Hippocampal formation (tissue), 2 donors: ENCODE results near the gene FBN2.
"Not testable (repeated sequence)": the region's sequence is repeated elsewhere in the genome, so short reads cannot be mapped to it uniquely, and the experiment has no call there.

Experiments
- DNase-seq, 2 donors: peaks; one replicate each; lab custom pipeline; 2025; lab: John Stamatoyannopoulos, UW

Gene FBN2

GRCh38 chr5:128362370-128362769, 175.7 kb downstream of the FBN2 start:
- DNase-seq: no peak

GRCh38 chr5:128358826-128359225, 179.2 kb downstream of the FBN2 start:
- no peak for DNase-seq

GRCh38 chr5:128357226-128357625, 180.8 kb downstream of the FBN2 start:
- DNase-seq: no peak

- no peak for DNase-seq
These were observed 182.1 kb downstream of the FBN2 start for GRCh38 chr5:128355961-128356360.

- no peak for DNase-seq
These were observed 184.5 kb downstream of the FBN2 start for GRCh38 chr5:128353441-128354107.

GRCh38 chr5:128350705-128351104, 187.3 kb downstream of the FBN2 start:
- DNase-seq: no peak

GRCh38 chr5:128349044-128349858, 188.8 kb downstream of the FBN2 start:
- DNase-seq: no peak

- no peak for DNase-seq
These were observed 192.0 kb downstream of the FBN2 start for GRCh38 chr5:128346038-128346437.

- no peak for DNase-seq
These were observed 192.8 kb downstream of the FBN2 start for GRCh38 chr5:128345247-128345646.

GRCh38 chr5:128343168-128343567, 194.9 kb downstream of the FBN2 start:
- no peak for DNase-seq

- no peak for DNase-seq
These were observed 197.0 kb downstream of the FBN2 start for GRCh38 chr5:128341056-128341455.

- no peak for DNase-seq
These were observed 197.4 kb downstream of the FBN2 start for GRCh38 chr5:128340648-128341047.

- DNase-seq: no peak
These were observed 198.5 kb downstream of the FBN2 start for GRCh38 chr5:128339585-128339984.

GRCh38 chr5:128338649-128339048, 199.4 kb downstream of the FBN2 start:
- no peak for DNase-seq

- no peak for DNase-seq
These were observed 202.7 kb downstream of the FBN2 start for GRCh38 chr5:128335339-128335738.

- DNase-seq: no peak
These were observed 203.9 kb downstream of the FBN2 start for GRCh38 chr5:128334010-128334716.

GRCh38 chr5:128331261-128331660, 206.8 kb downstream of the FBN2 start:
- no peak for DNase-seq

- no peak for DNase-seq
These were observed 208.6 kb downstream of the FBN2 start for GRCh38 chr5:128329386-128329939.

GRCh38 chr5:128328446-128328845, 209.6 kb downstream of the FBN2 start:
- DNase-seq: no peak

- DNase-seq: no peak
These were observed 210.0 kb downstream of the FBN2 start for GRCh38 chr5:128328007-128328406.

GRCh38 chr5:128321418-128321817, 216.6 kb downstream of the FBN2 start:
- not testable (repeated sequence) for DNase-seq

- DNase-seq: no peak
These were observed 219.4 kb downstream of the FBN2 start for GRCh38 chr5:128318691-128319090.
